Measurements from ENCODE around the gene FAM9C.
"Not testable (repeated sequence)": the region's sequence is repeated elsewhere in the genome, so short reads cannot be mapped to it uniquely, and the experiment has no call there.

Gene FAM9C

GRCh38 chrX:13043938-13044337 is 482 bp downstream of the FAM9C start:
- H3K4me3 ChIP-seq (ENCODE audit: low read depth, low read length) = no peak overlapping the region

- no peak overlapping the region for H3K4me3 ChIP-seq (ENCODE audit: low read depth, low read length)
These were observed 1.3 kb downstream of the FAM9C start for GRCh38 chrX:13043138-13043537.

DNA sequence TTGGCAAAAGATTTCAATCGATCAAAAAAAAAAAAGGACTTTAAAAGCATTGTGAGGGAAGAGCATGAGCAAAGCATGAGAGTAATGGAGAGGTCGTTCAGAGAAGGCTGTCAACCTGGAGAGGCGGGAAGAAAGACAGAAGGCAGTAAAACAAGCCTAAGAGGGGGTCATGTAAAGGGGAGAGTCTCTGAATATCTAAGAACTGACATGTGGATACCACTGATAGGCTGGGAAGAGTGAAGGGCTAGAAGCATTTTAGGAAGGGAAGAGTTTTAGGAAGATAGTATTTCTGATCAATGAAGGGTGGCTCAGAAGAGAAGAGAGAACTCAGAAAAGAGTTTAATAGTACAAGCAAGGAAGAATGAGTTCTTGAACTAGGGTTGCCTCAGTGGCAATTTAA is 7.5 kb downstream of the FAM9C start:
- H3K4me3 ChIP-seq (ENCODE audit: low read depth, low read length) = no peak overlapping the region

DNA sequence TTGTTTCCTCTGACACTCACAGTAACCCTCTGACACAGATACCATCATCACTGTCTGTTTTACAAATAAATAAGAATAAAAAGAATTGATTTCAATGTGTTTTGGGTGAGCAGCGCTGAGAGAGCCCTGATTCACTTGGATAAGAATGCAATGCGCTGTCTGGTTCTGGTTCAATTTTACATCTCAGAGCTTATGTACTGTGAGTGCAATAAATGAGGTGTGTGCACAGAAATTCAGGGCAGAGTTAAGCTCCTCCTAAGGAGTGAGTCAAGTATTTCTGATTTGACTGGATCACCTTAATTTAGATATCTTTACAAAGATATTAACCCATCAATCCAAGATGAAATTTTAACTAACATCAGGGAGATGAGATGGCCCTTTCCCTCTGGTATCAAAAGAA is 11.2 kb downstream of the FAM9C start:
- H3K4me3 ChIP-seq (ENCODE audit: low read depth, low read length) = no peak overlapping the region

DNA sequence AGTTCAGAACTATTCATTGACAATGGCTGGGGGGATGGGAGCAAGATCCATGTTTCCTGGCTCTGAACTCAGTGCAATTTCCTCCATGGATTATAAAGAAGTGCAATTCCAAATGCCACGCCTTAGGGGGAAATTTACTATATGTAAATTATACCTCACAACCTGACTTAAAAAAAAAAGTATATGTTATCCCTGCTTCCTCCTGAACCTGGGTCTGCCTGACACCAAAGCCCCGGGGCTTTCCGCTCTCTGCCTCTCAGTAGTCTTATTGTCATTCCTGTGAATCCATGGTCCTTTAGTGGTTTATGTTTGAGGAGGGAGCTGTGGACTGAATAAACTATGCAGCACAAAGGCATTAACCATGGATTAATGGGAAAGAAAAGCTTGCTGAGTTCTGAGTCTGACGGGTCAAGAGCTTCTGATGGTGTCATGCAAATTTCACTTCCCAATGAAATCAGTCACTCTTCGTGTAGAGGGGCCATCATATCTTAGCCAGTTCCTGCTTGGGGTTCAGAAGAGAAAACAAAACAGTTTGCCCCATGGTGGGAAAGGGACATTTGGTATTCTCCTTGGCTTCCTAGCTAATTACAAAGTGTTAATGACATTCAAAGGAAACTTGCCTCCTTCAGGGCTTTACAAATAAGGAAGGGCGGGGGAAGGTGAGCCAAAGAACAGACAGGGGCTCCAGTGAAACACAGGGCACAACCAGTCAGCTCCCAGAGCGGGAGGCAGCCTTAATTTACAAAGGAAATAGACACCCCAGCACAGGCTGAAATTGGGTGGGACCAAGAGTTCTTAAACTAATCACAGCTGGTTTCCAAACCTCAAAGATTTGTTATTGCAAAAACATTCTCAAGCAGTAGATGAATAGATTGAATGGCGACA is 14.3 kb downstream of the FAM9C start:
- H3K4me3 ChIP-seq (ENCODE audit: low read depth, low read length) = no peak overlapping the region

DNA sequence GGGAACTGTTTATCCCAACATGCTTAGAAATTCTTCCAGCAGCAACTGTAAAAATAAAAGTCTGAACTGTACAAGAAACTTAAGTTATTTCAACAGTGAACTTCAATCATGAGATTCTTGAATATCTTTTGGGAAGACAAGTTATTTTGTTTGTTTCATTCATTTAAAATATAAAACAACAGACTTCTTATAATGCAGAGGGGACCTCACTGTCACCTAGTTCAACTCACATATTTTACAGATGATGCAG is 14.9 kb downstream of the FAM9C start:
- H3K4me3 ChIP-seq (ENCODE audit: low read depth, low read length) = no peak overlapping the region

GRCh38 chrX:13028871-13029636 is 15.4 kb downstream of the FAM9C start:
- no peak overlapping the region for H3K4me3 ChIP-seq (ENCODE audit: low read depth, low read length)

- no peak overlapping the region for H3K4me3 ChIP-seq (ENCODE audit: low read depth, low read length)
These were observed 17.4 kb downstream of the FAM9C start for GRCh38 chrX:13026877-13027652.

DNA sequence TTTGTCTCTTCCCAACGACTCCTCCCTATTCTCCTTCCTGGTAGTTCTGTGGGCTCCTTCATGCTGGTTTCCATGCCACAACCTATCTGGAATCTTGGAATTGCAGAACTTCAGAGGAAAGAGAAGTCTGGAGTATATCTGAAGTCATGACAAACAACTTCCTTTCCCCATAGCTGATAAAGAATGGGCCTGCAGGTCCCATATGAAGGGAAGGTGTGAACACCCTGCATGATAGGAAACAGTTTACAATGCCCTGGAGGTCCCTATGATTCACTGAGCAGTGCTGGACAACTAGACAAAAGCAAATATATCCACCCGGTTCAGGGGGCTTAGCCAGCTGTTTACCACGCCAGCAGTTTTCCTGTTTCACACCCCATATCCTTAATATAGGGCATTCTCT is 19.4 kb downstream of the FAM9C start:
- H3K4me3 ChIP-seq (ENCODE audit: low read depth, low read length) = no peak overlapping the region

DNA sequence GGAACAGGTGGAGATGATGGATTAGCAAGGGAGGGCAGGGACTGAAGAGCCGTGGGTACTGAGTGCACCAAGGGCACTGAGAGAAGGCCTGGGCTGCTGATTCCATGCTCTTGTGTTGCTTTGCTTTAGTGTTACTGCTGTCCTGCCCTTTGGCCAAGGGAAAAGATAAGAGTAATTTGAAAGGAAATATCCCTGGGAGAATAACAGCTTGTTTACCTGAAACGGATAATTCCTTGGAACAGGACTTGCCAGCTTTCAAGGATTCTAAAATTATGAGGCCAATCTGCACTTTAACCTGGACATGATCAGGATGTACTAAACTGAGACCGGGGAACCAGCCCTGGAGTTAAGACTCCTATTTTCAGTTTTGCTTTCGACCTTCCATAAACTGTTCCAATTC is 20.4 kb downstream of the FAM9C start:
- no peak overlapping the region for H3K4me3 ChIP-seq (ENCODE audit: low read depth, low read length)

- no peak overlapping the region for H3K4me3 ChIP-seq (ENCODE audit: low read depth, low read length)
These were observed 20.9 kb downstream of the FAM9C start for GRCh38 chrX:13023567-13023966.

- no peak overlapping the region for H3K4me3 ChIP-seq (ENCODE audit: low read depth, low read length)
These were observed 21.5 kb downstream of the FAM9C start for GRCh38 chrX:13022926-13023325.

DNA sequence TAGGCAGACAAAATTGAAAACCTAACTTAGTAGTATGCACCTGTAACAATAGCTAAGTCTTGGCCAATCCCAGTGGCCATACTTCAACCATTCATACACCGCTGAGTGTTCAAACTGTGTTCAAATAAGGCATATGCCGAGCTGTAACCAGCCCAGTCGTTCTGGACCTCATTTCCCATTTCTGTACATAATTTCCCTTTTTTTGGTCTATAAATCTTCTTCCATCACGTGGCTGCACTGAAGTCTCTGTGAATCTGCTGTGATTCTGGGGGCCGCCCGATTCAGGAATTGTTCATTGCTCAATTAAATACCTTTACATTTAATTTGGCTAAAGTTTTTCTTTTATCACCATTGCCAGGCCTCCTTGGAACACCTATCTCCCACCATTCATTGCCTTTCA is 27.7 kb downstream of the FAM9C start:
- not testable (repeated sequence) for H3K4me3 ChIP-seq (ENCODE audit: low read depth, low read length)

DNA sequence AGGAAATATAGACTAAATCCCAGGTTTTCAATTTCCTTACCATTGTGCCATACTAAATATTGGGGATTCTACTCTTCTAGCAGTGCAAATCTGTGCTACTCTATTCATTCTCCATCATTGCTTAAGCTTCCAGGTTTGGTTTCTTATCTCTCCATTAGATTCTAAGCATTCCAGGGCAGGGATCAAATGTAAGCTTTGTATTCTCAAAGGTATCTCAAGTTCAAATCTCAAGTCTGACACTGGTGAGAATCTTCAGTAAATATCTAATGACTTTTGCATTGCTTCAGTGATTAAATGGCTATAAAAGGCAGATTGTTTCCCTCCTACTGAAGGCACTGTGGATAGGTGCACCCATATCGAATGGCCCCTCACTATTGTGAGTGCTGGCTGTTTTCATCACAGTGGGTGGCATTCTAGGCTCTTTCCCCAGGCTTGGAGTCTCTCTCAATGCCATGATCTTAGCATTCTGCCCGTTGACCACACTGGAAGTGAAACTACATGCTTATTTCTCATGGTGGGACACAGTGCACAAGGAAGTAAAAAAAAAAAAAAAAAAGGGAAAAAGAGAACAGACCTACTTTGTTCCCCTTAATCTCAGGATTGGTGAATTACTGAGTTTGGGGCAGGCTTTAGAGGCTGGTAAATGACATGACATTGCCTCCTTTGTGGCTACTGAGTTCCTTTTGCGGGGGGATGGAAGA is 28.7 kb downstream of the FAM9C start:
- H3K4me3 ChIP-seq (ENCODE audit: low read depth, low read length) = no peak overlapping the region

GRCh38 chrX:13014111-13015096 is 30.0 kb downstream of the FAM9C start:
- no peak overlapping the region for H3K4me3 ChIP-seq (ENCODE audit: low read depth, low read length)

DNA sequence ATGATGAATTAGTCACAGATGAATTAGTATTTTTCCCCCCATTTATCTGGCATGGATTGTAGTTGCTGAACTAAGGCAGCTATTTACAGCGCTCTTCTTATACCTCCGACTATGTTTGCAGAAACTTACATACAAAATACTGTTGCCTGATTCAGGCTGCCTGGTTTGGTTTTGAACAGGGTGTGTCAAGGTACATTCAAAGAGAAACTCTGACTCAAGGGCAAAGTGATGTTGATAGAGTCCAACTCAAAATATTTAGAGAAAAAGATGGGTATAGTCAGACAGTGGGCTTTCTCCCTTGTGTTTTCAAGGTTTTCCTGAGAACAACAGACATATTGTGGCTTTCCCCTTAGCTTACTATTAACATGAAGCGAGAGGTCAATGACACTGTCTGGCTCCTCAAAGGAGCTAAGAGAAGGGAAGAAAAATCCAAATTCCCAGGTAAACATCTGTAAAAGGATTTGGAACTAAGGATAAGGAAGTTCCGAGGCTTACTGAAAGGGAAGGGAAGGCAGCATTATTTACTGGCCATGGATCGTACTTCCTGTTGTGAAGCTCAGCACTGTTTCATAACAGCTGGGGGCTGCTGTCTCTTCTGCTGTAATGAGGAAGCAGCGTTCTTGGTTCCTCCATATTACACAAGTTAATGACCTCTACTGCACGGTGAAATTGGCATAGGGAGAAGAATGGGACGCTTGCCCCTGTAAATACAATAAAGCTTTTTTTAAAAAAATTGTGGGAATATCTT is 30.9 kb downstream of the FAM9C start:
- H3K4me3 ChIP-seq (ENCODE audit: low read depth, low read length) = no peak overlapping the region

DNA sequence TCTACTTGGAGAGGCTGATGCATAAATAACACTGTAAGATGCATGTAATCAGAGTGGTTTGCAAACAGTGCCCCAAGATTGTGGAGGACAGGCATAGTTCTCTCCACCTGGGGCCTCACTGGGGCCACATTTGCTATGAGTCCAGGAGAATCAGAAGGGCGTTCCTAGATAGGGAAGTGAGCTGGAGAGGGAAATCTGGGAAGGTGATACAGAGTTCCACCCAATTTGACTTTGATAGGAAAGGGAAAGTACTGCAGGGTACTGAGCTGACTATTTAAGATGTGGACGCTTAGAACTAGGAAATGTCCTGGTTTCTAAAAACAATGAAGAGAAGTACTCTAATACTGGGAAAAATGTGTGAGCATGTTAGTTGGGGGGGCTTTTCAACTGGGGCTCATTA is 33.9 kb downstream of the FAM9C start:
- H3K4me3 ChIP-seq (ENCODE audit: low read depth, low read length) = no peak overlapping the region

GRCh38 chrX:13009844-13010243 is 34.6 kb downstream of the FAM9C start:
- no peak overlapping the region for H3K4me3 ChIP-seq (ENCODE audit: low read depth, low read length)

DNA sequence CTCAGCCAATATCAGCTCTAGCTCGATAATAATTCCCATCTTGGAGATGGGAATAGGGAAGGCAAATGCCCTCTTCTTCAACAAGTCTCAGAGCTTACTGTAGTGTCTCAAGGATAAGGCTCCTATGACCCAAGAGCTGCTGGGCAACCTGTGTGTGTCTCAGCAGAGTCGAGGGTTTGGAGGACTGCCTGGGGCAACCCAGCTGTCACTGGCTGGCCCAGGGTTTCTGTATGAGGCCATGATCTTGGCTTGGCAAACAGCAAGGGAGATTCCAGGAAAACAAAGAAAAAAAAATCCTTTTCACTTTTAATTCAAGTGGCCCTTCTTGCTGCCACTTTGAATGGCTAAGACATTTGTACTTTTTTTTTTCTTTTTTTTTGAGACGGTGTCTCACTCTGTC is 35.1 kb downstream of the FAM9C start:
- H3K4me3 ChIP-seq (ENCODE audit: low read depth, low read length) = no peak overlapping the region

All from iPS-11a (cell line).